Lower lobe of right lung (tissue), 2 donors: ENCODE data around the gene PARP11. TPM values are rescaled to one million over a fixed set of nuclear protein-coding genes. Genes with fewer than 3 reads are reported as not detected.

Source experiments
- ATAC-seq, 2 donors: fragments of 200-7000 bp; cut with Tn5 transposase; one replicate each; pipeline ENCODE4 v1.9.1; 2020 to 2022; ENCODE audit warnings: mild to moderate bottlenecking in 2 of 2, moderate library complexity in 2 of 2
- DNase-seq: peaks from one replicate; pipeline ENCODE4 v3.0.0-alpha.2; 2020
- H3K27ac ChIP-seq: fragments of 200-600 bp; one replicate; pipeline ENCODE4 v1.8.0; 2022
- H3K27me3 ChIP-seq: fragments of 200-600 bp; one replicate; pipeline ENCODE4 v1.8.0; 2022; ENCODE audit warnings: low read depth
- H3K36me3 ChIP-seq: fragments of 200-600 bp; one replicate; pipeline ENCODE4 v1.8.0; 2022; ENCODE audit warnings: mild to moderate bottlenecking
- H3K4me1 ChIP-seq: fragments of 200-600 bp; one replicate; pipeline ENCODE4 v1.8.0; 2022
- H3K4me3 ChIP-seq: fragments of 200-600 bp; one replicate; pipeline ENCODE4 v1.8.0; 2022; ENCODE audit warnings: mild to moderate bottlenecking
- H3K9me3 ChIP-seq: fragments of 200-600 bp; one replicate; pipeline ENCODE4 v1.8.0; 2022
- CTCF ChIP-seq: fragments of 200-600 bp; IDR thresholded peaks from one replicate; pipeline ENCODE4 v1.8.0; 2022; ENCODE audit warnings: antibody characterized with exemption, mild to moderate bottlenecking
- intact Hi-C: fragments of 100-400 bp; cut with DNase I; formaldehyde crosslinking; loops from one replicate; pipeline ENCODE4 v1.11.0; 2022
- total RNA-seq: library from RNA; stranded (reverse); fragmentation: NEBNext Ultra II Directional; extraction: Animal tissue kit (Norgen Biotek cat#: 25700); gene quantifications from one replicate; pipeline ENCODE4 v1.2.1, GENCODE V29; 2021
- donor health status: DM: no; HTN: yes; CAD: no; lungs with severe emphysema.

Gene PARP11
- total RNA-seq, 1 donor from 2014 or later: 14.0 TPM

- ATAC-seq (no peak), DNase-seq (no peak)
- Histone ChIP-seq H3K36me3 (no peaks in the 10 kb centered on the region), H3K9me3 (no peaks in the 10 kb centered on the region), H3K27ac (no peak overlapping the region), H3K4me1 (no peaks in the 10 kb centered on the region), H3K27me3 (peaks cover 32% of the 10 kb centered on the region), H3K4me3 (no peak overlapping the region)
- intact Hi-C loops: no loop called here
- no peak for TF ChIP-seq CTCF
Observed at GRCh38 chr12:3920351-3921150, 47.4 kb upstream of the PARP11 start.

- Histone ChIP-seq H3K9me3 (no peaks in the 10 kb centered on the region), H3K36me3 (no peaks in the 10 kb centered on the region), H3K4me1 (no peaks in the 10 kb centered on the region), H3K4me3 (no peak overlapping the region), H3K27ac (no peak overlapping the region), H3K27me3 (peaks cover 1% of the 10 kb centered on the region)
- TF ChIP-seq CTCF: no peak
- ATAC-seq (no peak), DNase-seq (no peak)
- intact Hi-C loops: no loop called here
Observed at GRCh38 chr12:3913278-3913677, 40.1 kb upstream of the PARP11 start.

GRCh38 chr12:3912863-3913262 is 39.7 kb upstream of the PARP11 start:
- no peak overlapping the region for H3K27ac ChIP-seq
- no peaks in the 10 kb centered on the region for H3K27me3 ChIP-seq
- no peaks in the 10 kb centered on the region for H3K4me1 ChIP-seq
- no peak for DNase-seq
- intact Hi-C loops: no loop called here
- no peaks in the 10 kb centered on the region for H3K9me3 ChIP-seq
- no peaks in the 10 kb centered on the region for H3K36me3 ChIP-seq
- ATAC-seq: no peak
- no peak for TF ChIP-seq CTCF
- no peak overlapping the region for H3K4me3 ChIP-seq

- Histone ChIP-seq H3K36me3 (no peaks in the 10 kb centered on the region), H3K27ac (no peak overlapping the region), H3K4me1 (no peaks in the 10 kb centered on the region), H3K27me3 (no peaks in the 10 kb centered on the region), H3K9me3 (no peaks in the 10 kb centered on the region), H3K4me3 (no peak overlapping the region)
- DNase-seq: no peak
- no peak for ATAC-seq
- TF ChIP-seq CTCF: no peak
- intact Hi-C loops: no loop called here
Observed at GRCh38 chr12:3911409-3911808, 38.2 kb upstream of the PARP11 start.

GRCh38 chr12:3905664-3906063 is 32.5 kb upstream of the PARP11 start:
- no peak for TF ChIP-seq CTCF
- H3K4me1 ChIP-seq: no peaks in the 10 kb centered on the region
- intact Hi-C loops: no loop called here

More at GRCh38 chr12:3905664-3906063, 32.5 kb upstream of the PARP11 start:
- no peak overlapping the region for H3K27ac ChIP-seq
- DNase-seq (no peak), ATAC-seq (no peak)
- H3K36me3 ChIP-seq: no peaks in the 10 kb centered on the region
- H3K4me3 ChIP-seq: no peak overlapping the region
- H3K9me3 ChIP-seq: no peaks in the 10 kb centered on the region
- no peaks in the 10 kb centered on the region for H3K27me3 ChIP-seq
